Activated CD4-positive, alpha-beta T cell treated with anti-CD3 and anti-CD28 coated beads, Interleukin-2, Interleukin-4, amounts not matched to agents 100 ng/mL and 50 ng/mL, durations not matched to agents 16 hours and 8 hours (primary cell): ENCODE results near the gene TNP2.

ENCODE experiments used
- DNase-seq: peaks from one replicate; pipeline ENCODE4 v3.0.0-alpha.2; 2020; ENCODE audit warnings: low spot score

TNP2 gene

GRCh38 chr16:11268921-11269375 lies at the start of gene TNP2:
Gene TNP2 (minus strand): TSS chr16:11269325. CDS start chr16:11269262, 63 bp downstream.
- DNase-seq = no peak

GRCh38 chr16:11318817-11319216 lies 49.7 kb upstream of the TNP2 start:
- DNase-seq = no peak

- no peak for DNase-seq
These were observed 47.3 kb upstream of the TNP2 start for GRCh38 chr16:11316331-11317015.

- no peak for DNase-seq
These were observed 46.4 kb upstream of the TNP2 start for GRCh38 chr16:11315510-11315909.

- DNase-seq = no peak
These were observed 45.3 kb upstream of the TNP2 start for GRCh38 chr16:11314309-11314894.

- DNase-seq = no peak
These were observed 44.6 kb upstream of the TNP2 start for GRCh38 chr16:11313493-11314308.

GRCh38 chr16:11312718-11313492 lies 43.8 kb upstream of the TNP2 start:
- DNase-seq = peak; percentile 25

GRCh38 chr16:11310997-11311561 lies 42.0 kb upstream of the TNP2 start:
- DNase-seq = peak; percentile 52

- DNase-seq = no peak
These were observed 41.5 kb upstream of the TNP2 start for GRCh38 chr16:11310634-11310977.

- no peak for DNase-seq
These were observed 40.9 kb upstream of the TNP2 start for GRCh38 chr16:11309895-11310633.

- DNase-seq = no peak
These were observed 39.6 kb upstream of the TNP2 start for GRCh38 chr16:11308493-11309283.

- DNase-seq = no peak
These were observed 38.7 kb upstream of the TNP2 start for GRCh38 chr16:11307639-11308492.

GRCh38 chr16:11306997-11307638 lies 38.0 kb upstream of the TNP2 start:
- DNase-seq = peak; percentile 66

- DNase-seq = no peak
These were observed 37.3 kb upstream of the TNP2 start for GRCh38 chr16:11306381-11306780.

GRCh38 chr16:11303405-11304138 lies 34.4 kb upstream of the TNP2 start:
- DNase-seq = no peak

GRCh38 chr16:11302977-11303376 lies 33.9 kb upstream of the TNP2 start:
- DNase-seq = no peak

GRCh38 chr16:11301645-11302501 lies 32.7 kb upstream of the TNP2 start:
- DNase-seq = no peak
